Stimulated activated naive B cell treated with anti-CD40 and anti-IgM and Interleukin-4, amounts not matched to agents 10 μg/mL and 1 μg/mL and 100 μg/mL, for 72 hours (primary cell): ENCODE data around the gene CLSTN2.

Experiments used
- ATAC-seq, 2 donors: fragments of 150-1000 bp; cut with Tn5 transposase; replicated peaks; 2 replicates each; pipeline ENCODE4 v1.10.0; 2021; ENCODE audit warnings: moderate library complexity in 1 of 2
- DNase-seq: peaks from one replicate; pipeline ENCODE4 v3.0.0; 2021
- H3K27ac Mint-ChIP-seq: one replicate; pipeline ENCODE4 v1.8.0; 2022; ENCODE audit warnings: mild to moderate bottlenecking, mixed read lengths
- H3K27me3 Mint-ChIP-seq, 2 donors: one replicate each; pipeline ENCODE4 v1.8.0; 2022; ENCODE audit warnings: mixed read lengths in 2 of 2
- H3K36me3 Mint-ChIP-seq, 2 donors: one replicate each; pipeline ENCODE4 v1.8.0; 2022; ENCODE audit warnings: mixed read lengths in 2 of 2, mild to moderate bottlenecking in 1 of 2
- H3K4me1 Mint-ChIP-seq, 2 donors: one replicate each; pipeline ENCODE4 v1.8.0; 2022; ENCODE audit warnings: mixed read lengths in 2 of 2, mild to moderate bottlenecking in 1 of 2
- H3K4me3 Mint-ChIP-seq, 2 donors: one replicate each; pipeline ENCODE4 v1.8.0; 2022; ENCODE audit warnings: mild to moderate bottlenecking in 2 of 2, mixed read lengths in 2 of 2, moderate library complexity in 1 of 2
- H3K9me3 Mint-ChIP-seq, 2 donors: one replicate each; pipeline ENCODE4 v1.8.0; 2022; ENCODE audit warnings: mixed read lengths in 2 of 2, mild to moderate bottlenecking in 1 of 2

The CLSTN2 gene

GRCh38 chr3:139954146-139954860 is 19.3 kb downstream of the CLSTN2 start:
- Mint-ChIP-seq H3K4me1 (no peaks in the 10 kb centered on the region), H3K9me3 (peaks cover 0 to 2% of the 10 kb centered on the region in 2 donors), H3K36me3 (no peaks in the 10 kb centered on the region), H3K27me3 (no peaks in the 10 kb centered on the region), H3K4me3 (no peak overlapping the region), H3K27ac (no peak overlapping the region)
- ATAC-seq (no peak), DNase-seq (no peak)

GRCh38 chr3:139957844-139958243 is 22.9 kb downstream of the CLSTN2 start:
- no peak for DNase-seq
- no peak for ATAC-seq
- H3K27ac Mint-ChIP-seq: no peak overlapping the region
- H3K4me1 Mint-ChIP-seq: no peaks in the 10 kb centered on the region
- H3K9me3 Mint-ChIP-seq: peaks cover 0 to 1% of the 10 kb centered on the region in 2 donors
- H3K36me3 Mint-ChIP-seq: no peaks in the 10 kb centered on the region
- H3K4me3 Mint-ChIP-seq: no peak overlapping the region
- no peaks in the 10 kb centered on the region for H3K27me3 Mint-ChIP-seq

DNA sequence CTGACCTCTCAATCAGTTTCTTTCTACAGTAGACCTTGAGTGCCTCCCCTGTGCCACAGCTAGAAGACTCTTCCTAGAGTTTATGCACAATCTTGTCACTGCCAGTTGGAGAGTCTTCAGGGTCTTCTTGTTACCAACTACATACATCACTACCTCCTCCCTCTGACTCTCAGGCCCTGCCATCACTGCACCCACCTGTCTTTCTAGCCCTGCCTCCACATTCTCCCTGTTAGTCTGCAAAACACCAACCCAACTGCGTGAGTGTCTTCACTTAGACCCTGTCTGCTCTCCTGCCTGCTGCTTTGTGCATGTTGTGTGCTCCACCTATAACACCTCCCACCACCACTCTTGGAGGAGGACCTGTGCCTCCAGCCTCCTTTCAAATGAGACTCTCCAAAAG is 34.4 kb downstream of the CLSTN2 start:
- ATAC-seq (no peak), DNase-seq (no peak)
- Mint-ChIP-seq H3K4me3 (no peak overlapping the region), H3K27ac (no peak overlapping the region), H3K9me3 (no peaks in the 10 kb centered on the region), H3K27me3 (peaks cover 8 to 14% of the 10 kb centered on the region in 2 donors), H3K36me3 (no peaks in the 10 kb centered on the region), H3K4me1 (no peaks in the 10 kb centered on the region)

DNA sequence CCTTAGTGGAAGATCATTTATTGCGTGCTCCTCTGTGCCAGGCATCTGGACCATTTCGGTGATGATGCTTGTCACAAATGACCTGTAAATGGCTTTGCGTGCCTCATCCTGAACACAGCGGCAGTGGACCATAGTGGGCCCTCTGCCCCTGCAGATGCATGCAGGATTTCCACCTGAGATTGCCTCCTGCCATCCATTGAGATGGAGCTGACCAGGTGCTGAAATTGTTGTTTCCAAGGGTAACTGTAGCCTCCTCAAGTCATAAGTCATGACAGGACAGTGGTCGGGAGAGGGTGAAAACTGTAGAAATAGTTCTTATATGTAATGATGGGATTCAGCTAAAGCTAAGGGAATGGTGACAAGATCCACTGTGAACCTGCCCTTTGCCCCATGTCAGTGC is 35.5 kb downstream of the CLSTN2 start:
- DNase-seq (no peak), ATAC-seq (no peak)
- Mint-ChIP-seq H3K27me3 (peaks cover 8 to 13% of the 10 kb centered on the region in 2 donors), H3K36me3 (no peaks in the 10 kb centered on the region), H3K4me1 (no peaks in the 10 kb centered on the region), H3K27ac (no peak overlapping the region), H3K9me3 (no peaks in the 10 kb centered on the region), H3K4me3 (no peak overlapping the region)

- no peaks in the 10 kb centered on the region for H3K4me1 Mint-ChIP-seq
- ATAC-seq (peak in 1 of 2 donors; percentile 25), DNase-seq (no peak)
- no peak overlapping the region for H3K4me3 Mint-ChIP-seq
- H3K27ac Mint-ChIP-seq: no peak overlapping the region
- H3K36me3 Mint-ChIP-seq: no peaks in the 10 kb centered on the region
- no peaks in the 10 kb centered on the region for H3K9me3 Mint-ChIP-seq
- no peaks in the 10 kb centered on the region for H3K27me3 Mint-ChIP-seq
Measured at GRCh38 chr3:139974809-139975425, 39.9 kb downstream of the CLSTN2 start.

- H3K9me3 Mint-ChIP-seq: no peaks in the 10 kb centered on the region
- H3K27ac Mint-ChIP-seq: no peak overlapping the region
- ATAC-seq (no peak), DNase-seq (no peak)
- no peaks in the 10 kb centered on the region for H3K27me3 Mint-ChIP-seq
- no peaks in the 10 kb centered on the region for H3K36me3 Mint-ChIP-seq
- H3K4me3 Mint-ChIP-seq: no peak overlapping the region
- no peaks in the 10 kb centered on the region for H3K4me1 Mint-ChIP-seq
Measured at GRCh38 chr3:139975594-139976365, 40.8 kb downstream of the CLSTN2 start.

GRCh38 chr3:139978966-139979365 is 44.0 kb downstream of the CLSTN2 start:
- Mint-ChIP-seq H3K9me3 (no peaks in the 10 kb centered on the region), H3K4me3 (no peak overlapping the region), H3K4me1 (no peaks in the 10 kb centered on the region), H3K27me3 (no peaks in the 10 kb centered on the region), H3K27ac (no peak overlapping the region), H3K36me3 (no peaks in the 10 kb centered on the region)
- ATAC-seq (no peak), DNase-seq (no peak)

DNA sequence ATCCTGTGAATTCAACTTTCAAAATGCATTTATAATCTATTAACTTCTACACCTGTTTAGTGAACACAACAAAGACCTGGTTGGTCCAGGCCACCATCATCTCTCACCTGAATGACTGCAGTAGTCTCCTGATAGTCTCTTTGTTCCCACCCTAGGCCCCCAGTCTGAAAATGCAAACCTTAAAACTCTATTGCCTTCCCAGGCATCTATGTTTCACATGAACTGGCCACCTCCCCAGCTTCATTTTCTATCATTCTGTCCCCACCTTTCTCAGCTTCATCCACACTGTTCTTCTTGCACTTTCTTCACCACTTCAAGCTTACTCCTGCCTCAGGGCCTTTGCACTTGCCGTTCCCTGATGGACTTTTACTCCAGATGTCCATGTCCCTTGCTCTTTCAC is 45.0 kb downstream of the CLSTN2 start:
- H3K4me1 Mint-ChIP-seq: no peaks in the 10 kb centered on the region
- no peaks in the 10 kb centered on the region for H3K9me3 Mint-ChIP-seq
- no peaks in the 10 kb centered on the region for H3K36me3 Mint-ChIP-seq
- no peak overlapping the region for H3K27ac Mint-ChIP-seq
- no peak for DNase-seq
- no peaks in the 10 kb centered on the region for H3K27me3 Mint-ChIP-seq
- no peak overlapping the region for H3K4me3 Mint-ChIP-seq
- no peak for ATAC-seq

- DNase-seq (no peak), ATAC-seq (no peak)
- Mint-ChIP-seq H3K27ac (no peak overlapping the region), H3K4me1 (no peaks in the 10 kb centered on the region), H3K4me3 (no peak overlapping the region), H3K9me3 (no peaks in the 10 kb centered on the region), H3K27me3 (no peaks in the 10 kb centered on the region), H3K36me3 (no peaks in the 10 kb centered on the region)
Measured at GRCh38 chr3:139982404-139982803, 47.4 kb downstream of the CLSTN2 start.

DNA sequence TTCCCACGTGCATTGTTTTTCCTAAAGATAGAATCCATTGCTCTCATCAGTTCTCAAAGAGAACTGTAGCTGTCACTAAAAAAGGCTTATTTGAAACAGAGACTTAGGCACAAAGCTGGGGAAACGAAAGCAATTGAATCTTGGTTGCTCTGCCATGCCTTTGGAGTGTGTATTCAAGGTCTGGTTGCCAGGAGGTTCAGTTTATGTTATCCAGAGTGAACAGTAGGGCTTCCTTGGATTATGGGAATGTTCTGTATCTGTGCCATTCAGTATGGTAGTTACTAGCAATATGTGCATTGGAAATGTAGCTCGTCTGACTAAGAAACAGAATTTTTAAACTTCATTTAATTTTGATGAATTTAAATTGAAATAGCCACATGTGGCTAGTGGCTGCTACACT is 50.6 kb downstream of the CLSTN2 start:
- Mint-ChIP-seq H3K4me1 (no peaks in the 10 kb centered on the region), H3K9me3 (no peaks in the 10 kb centered on the region), H3K36me3 (no peaks in the 10 kb centered on the region), H3K4me3 (no peak overlapping the region), H3K27ac (no peak overlapping the region), H3K27me3 (no peaks in the 10 kb centered on the region)
- ATAC-seq (no peak), DNase-seq (no peak)

DNA sequence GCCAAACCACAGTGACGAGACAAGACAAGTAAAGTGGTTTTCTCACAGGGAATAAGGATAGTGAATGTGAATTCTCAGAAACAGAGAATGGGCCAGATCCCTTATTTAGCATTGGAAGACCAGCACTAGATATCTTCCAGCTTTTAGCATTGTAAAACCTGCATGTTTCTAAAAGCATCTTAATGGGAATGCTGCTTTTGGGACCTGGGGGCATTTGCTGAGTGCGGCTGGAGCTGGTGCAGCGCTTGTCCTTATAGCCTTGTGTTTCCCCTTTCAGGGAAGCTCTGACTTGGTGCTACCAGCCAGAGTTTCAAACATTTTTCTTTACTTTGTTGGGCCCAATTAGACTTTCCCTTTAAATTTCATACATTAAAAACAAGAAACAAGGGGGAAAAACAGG is 52.9 kb downstream of the CLSTN2 start:
- H3K36me3 Mint-ChIP-seq: no peaks in the 10 kb centered on the region
- H3K4me1 Mint-ChIP-seq: no peaks in the 10 kb centered on the region
- no peak overlapping the region for H3K4me3 Mint-ChIP-seq
- H3K27me3 Mint-ChIP-seq: no peaks in the 10 kb centered on the region
- ATAC-seq (no peak), DNase-seq (no peak)
- peaks cover 0 to 3% of the 10 kb centered on the region in 2 donors for H3K9me3 Mint-ChIP-seq
- no peak overlapping the region for H3K27ac Mint-ChIP-seq

GRCh38 chr3:139988472-139989156 is 53.6 kb downstream of the CLSTN2 start:
- H3K36me3 Mint-ChIP-seq: no peaks in the 10 kb centered on the region
- H3K4me3 Mint-ChIP-seq: no peak overlapping the region
- no peaks in the 10 kb centered on the region for H3K4me1 Mint-ChIP-seq
- ATAC-seq (no peak), DNase-seq (no peak)
- no peak overlapping the region for H3K27ac Mint-ChIP-seq
- peaks cover 0 to 3% of the 10 kb centered on the region in 2 donors for H3K9me3 Mint-ChIP-seq
- no peaks in the 10 kb centered on the region for H3K27me3 Mint-ChIP-seq

DNA sequence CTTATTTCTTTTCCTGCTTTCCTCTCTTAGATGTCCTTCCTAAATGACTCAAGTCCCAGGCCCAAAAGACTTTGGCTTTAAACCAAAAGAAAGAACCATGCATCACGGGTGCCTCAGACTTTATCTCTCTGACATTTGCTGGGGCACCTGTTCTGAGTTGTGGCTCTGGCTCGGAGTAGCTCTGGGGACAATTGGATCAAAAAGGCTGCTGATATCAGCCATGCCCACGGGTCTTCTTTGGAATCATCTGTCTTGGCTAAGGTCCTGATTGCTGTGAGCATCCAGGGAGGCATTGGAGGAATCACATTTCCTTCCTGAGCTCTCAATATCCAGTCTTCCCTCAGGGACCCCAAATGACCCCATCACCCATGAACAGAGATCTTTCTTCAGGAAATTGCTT is 59.9 kb downstream of the CLSTN2 start:
- Mint-ChIP-seq H3K27me3 (no peaks in the 10 kb centered on the region), H3K36me3 (no peaks in the 10 kb centered on the region), H3K27ac (no peak overlapping the region), H3K4me3 (no peak overlapping the region), H3K4me1 (no peaks in the 10 kb centered on the region), H3K9me3 (peaks cover 0 to 3% of the 10 kb centered on the region in 2 donors)
- ATAC-seq (no peak), DNase-seq (no peak)

DNA sequence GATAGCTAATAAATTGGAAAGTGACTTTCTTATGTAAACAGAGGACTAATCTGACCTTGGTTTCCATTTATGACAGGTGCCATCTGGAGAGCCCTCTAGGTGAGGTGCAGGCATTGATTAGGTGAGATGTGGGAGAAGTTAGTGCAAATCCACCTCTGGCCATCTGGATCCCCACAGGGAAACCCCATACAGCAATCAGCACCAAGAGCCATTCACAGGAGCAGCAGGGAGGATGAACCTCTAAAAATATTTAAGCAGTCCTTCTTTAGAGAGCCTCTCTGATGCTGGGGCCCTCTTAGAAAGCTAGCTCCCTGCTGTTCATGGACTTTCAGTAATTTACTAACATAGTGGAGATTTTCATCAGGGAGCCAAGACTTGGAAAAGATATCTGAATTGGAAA is 69.3 kb downstream of the CLSTN2 start:
- DNase-seq: no peak
- Mint-ChIP-seq H3K4me1 (no peaks in the 10 kb centered on the region), H3K9me3 (peaks cover 0 to 2% of the 10 kb centered on the region in 2 donors), H3K27ac (no peak overlapping the region), H3K36me3 (no peaks in the 10 kb centered on the region), H3K4me3 (no peak overlapping the region), H3K27me3 (no peaks in the 10 kb centered on the region)
- ATAC-seq: no peak
